Uterus (tissue), 2 donors: ENCODE results near the gene BCAS3.

ENCODE experiments used
- CTCF ChIP-seq, 4 experiments: fragments of 200-600 bp in 2 of 4; fragments of 450-650 bp in 2 of 4; sonication (generic) in 2 of 4; IDR thresholded peaks; one replicate each; pipeline ENCODE4 v1.5.1; 2016 to 2019; ENCODE audit warnings: antibody characterized with exemption in 4 of 4, mild to moderate bottlenecking in 2 of 4, moderate library complexity in 1 of 4
- POLR2A ChIP-seq, 2 donors: fragments of 450-650 bp; IDR thresholded peaks; one replicate each; pipeline ENCODE4 v1.6.1; 2016; ENCODE audit warnings: antibody characterized with exemption in 2 of 2, mild to moderate bottlenecking in 1 of 2, moderate library complexity in 1 of 2

DNA sequence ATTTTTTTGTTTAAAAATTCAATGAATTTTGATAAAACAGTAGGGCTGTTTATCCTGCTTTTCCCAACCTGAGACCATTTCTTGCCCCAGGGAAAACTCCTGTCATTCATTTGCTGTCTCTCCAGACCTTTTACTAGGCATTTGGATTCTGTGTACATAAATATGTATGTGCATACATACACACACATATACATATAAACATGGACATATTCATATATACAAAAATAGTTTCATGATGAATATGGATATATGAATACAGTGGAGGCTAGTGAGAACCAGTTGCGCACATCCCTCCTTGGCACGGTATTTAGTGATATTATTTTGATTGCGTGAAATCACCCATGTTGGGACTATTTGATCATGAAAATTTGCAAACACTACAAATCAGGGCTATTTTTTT, 269.9 kb downstream of the BCAS3 start:
- no peak for TF ChIP-seq CTCF (IDR thresholded peaks at IDR 0.05)
- no peak for TF ChIP-seq POLR2A (IDR thresholded peaks at IDR 0.05)
